Activated CD4-positive, alpha-beta T cell treated with anti-CD3 and anti-CD28 coated beads, Interleukin-2, amount 10 ng/mL, durations not matched to agents 24 days and 14 days (primary cell): ENCODE results near the gene NOS3. TPM values are rescaled to one million over a fixed set of nuclear protein-coding genes. Genes with fewer than 3 reads are reported as not detected.
"Not testable (repeated sequence)": the region's sequence is repeated elsewhere in the genome, so short reads cannot be mapped to it uniquely, and the experiment has no call there.

Experiments
- DNase-seq: peaks from one replicate; pipeline ENCODE4 v3.0.0; 2022
- H3K27ac Mint-ChIP-seq: one replicate; pipeline ENCODE4 v1.8.0; 2022; ENCODE audit warnings: mild to moderate bottlenecking, mixed read lengths
- H3K27me3 Mint-ChIP-seq: one replicate; pipeline ENCODE4 v1.8.0; 2022; ENCODE audit warnings: mixed read lengths
- H3K36me3 Mint-ChIP-seq: one replicate; pipeline ENCODE4 v1.8.0; 2022; ENCODE audit warnings: low read depth, mild to moderate bottlenecking, mixed read lengths
- H3K4me1 Mint-ChIP-seq: one replicate; pipeline ENCODE4 v1.8.0; 2021; ENCODE audit warnings: mixed read lengths
- H3K4me3 Mint-ChIP-seq: one replicate; pipeline ENCODE4 v1.8.0; 2022; ENCODE audit warnings: mild to moderate bottlenecking, moderate library complexity, mixed read lengths
- H3K9me3 Mint-ChIP-seq: one replicate; pipeline ENCODE4 v1.8.0; 2021; ENCODE audit warnings: mixed read lengths
- intact Hi-C: fragments of 100-400 bp; cut with micrococcal nuclease; formaldehyde crosslinking; loops from one replicate; pipeline ENCODE4 v1.15.1; 2023
- total RNA-seq: library from RNA; stranded (reverse); gene quantifications from 2 replicates; pipeline ENCODE4 v1.2.3, GENCODE V29; 2022

Gene NOS3
- total RNA-seq, 1 donor from 2014 or later: 15.7 TPM

DNA sequence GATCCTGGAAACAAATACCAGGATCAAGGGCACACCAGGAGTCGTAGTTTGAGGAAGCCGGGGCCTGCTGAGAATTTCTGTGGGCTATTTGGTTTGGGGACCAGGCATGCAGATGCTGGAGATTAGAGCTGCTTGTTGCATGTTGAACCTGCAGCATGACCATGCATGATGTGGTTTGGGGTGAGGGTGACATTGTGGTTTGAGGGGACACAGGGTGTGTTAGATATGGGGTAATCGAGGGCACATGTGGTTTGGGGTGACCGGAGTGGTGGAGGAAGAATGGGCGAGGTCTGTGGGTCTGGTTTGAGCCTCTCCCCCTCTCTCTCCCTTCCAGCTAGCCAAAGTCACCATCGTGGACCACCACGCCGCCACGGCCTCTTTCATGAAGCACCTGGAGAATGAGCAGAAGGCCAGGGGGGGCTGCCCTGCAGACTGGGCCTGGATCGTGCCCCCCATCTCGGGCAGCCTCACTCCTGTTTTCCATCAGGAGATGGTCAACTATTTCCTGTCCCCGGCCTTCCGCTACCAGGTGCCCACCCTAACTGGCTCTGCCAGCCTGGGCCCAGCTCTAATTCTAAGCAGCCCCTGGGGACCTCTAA, 10.2 kb downstream of the NOS3 start:
- Mint-ChIP-seq H3K27me3 (no peaks in the 10 kb centered on the region), H3K4me1 (peaks cover 4% of the 10 kb centered on the region), H3K9me3 (no peaks in the 10 kb centered on the region), H3K36me3 (no peaks in the 10 kb centered on the region), H3K4me3 (no peak overlapping the region), H3K27ac (no peak overlapping the region)
- no peak for DNase-seq
- intact Hi-C loops: no loop called here

GRCh38 chr7:151001546-151001945, 10.7 kb downstream of the NOS3 start:
- intact Hi-C loops: no loop called here
- H3K27me3 Mint-ChIP-seq: no peaks in the 10 kb centered on the region
- H3K4me3 Mint-ChIP-seq: no peak overlapping the region
- no peak for DNase-seq
- no peaks in the 10 kb centered on the region for H3K9me3 Mint-ChIP-seq
- H3K36me3 Mint-ChIP-seq: no peaks in the 10 kb centered on the region
- H3K27ac Mint-ChIP-seq: no peak overlapping the region
- peaks cover 4% of the 10 kb centered on the region for H3K4me1 Mint-ChIP-seq

GRCh38 chr7:151003572-151003971, 12.8 kb downstream of the NOS3 start:
- H3K4me3 Mint-ChIP-seq: no peak overlapping the region
- peaks cover 15% of the 10 kb centered on the region for H3K4me1 Mint-ChIP-seq
- intact Hi-C loops: no loop called here
- no peaks in the 10 kb centered on the region for H3K9me3 Mint-ChIP-seq
- no peaks in the 10 kb centered on the region for H3K36me3 Mint-ChIP-seq
- no peak for DNase-seq
- H3K27ac Mint-ChIP-seq: no peak overlapping the region
- no peaks in the 10 kb centered on the region for H3K27me3 Mint-ChIP-seq

- Mint-ChIP-seq H3K4me3 (no peak overlapping the region), H3K4me1 (peaks cover 22% of the 10 kb centered on the region), H3K9me3 (no peaks in the 10 kb centered on the region), H3K27ac (no peak overlapping the region), H3K36me3 (no peaks in the 10 kb centered on the region), H3K27me3 (no peaks in the 10 kb centered on the region)
- intact Hi-C loops: no loop called here
- DNase-seq: no peak
Measured at GRCh38 chr7:151005566-151005965, 14.7 kb downstream of the NOS3 start.

GRCh38 chr7:151006590-151007300, 15.9 kb downstream of the NOS3 start:
- Mint-ChIP-seq H3K4me3 (no peak overlapping the region), H3K27ac (no peak overlapping the region), H3K4me1 (peaks cover 31% of the 10 kb centered on the region), H3K27me3 (no peaks in the 10 kb centered on the region), H3K36me3 (no peaks in the 10 kb centered on the region), H3K9me3 (no peaks in the 10 kb centered on the region)
- intact Hi-C loops: no loop called here
- no peak for DNase-seq

GRCh38 chr7:151007469-151007898, 16.7 kb downstream of the NOS3 start:
- DNase-seq: no peak
- Mint-ChIP-seq H3K27ac (peak overlapping the region; percentile 90), H3K36me3 (peaks cover 2% of the 10 kb centered on the region), H3K4me3 (peak overlapping the region; percentile 84), H3K9me3 (no peaks in the 10 kb centered on the region), H3K27me3 (no peaks in the 10 kb centered on the region), H3K4me1 (peaks cover 38% of the 10 kb centered on the region)
- intact Hi-C loops: no loop called here

DNA sequence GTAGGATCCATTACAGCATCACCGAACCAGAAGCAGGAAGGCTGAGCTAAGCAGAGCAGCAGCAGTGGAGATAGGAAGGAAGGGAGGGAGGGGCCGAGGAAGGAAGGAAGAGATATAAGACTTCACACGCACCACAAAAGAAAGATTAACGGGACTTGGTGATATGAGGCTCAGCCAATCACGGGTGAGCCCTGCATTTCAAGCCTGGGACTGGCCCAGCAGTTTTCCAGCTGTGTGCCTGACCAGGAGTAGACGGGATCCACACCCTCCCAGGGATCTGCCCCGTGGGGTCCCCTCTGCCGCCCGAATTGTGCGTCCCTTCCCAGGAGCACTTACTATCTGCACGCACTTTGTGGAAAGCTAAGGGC, 17.3 kb downstream of the NOS3 start:
- H3K9me3 Mint-ChIP-seq: no peaks in the 10 kb centered on the region
- peak; percentile 80 for DNase-seq
- no peaks in the 10 kb centered on the region for H3K27me3 Mint-ChIP-seq
- intact Hi-C loops: loop anchor here (2.0 kb wide), 1 partner anchor 685 kb away; the partner anchor contains the start of genes ACTR3C and LRRC61
- peaks cover 44% of the 10 kb centered on the region for H3K4me1 Mint-ChIP-seq
- H3K4me3 Mint-ChIP-seq: peak overlapping the region; percentile 84
- peak overlapping the region; percentile 90 for H3K27ac Mint-ChIP-seq
- H3K36me3 Mint-ChIP-seq: peaks cover 5% of the 10 kb centered on the region

DNA sequence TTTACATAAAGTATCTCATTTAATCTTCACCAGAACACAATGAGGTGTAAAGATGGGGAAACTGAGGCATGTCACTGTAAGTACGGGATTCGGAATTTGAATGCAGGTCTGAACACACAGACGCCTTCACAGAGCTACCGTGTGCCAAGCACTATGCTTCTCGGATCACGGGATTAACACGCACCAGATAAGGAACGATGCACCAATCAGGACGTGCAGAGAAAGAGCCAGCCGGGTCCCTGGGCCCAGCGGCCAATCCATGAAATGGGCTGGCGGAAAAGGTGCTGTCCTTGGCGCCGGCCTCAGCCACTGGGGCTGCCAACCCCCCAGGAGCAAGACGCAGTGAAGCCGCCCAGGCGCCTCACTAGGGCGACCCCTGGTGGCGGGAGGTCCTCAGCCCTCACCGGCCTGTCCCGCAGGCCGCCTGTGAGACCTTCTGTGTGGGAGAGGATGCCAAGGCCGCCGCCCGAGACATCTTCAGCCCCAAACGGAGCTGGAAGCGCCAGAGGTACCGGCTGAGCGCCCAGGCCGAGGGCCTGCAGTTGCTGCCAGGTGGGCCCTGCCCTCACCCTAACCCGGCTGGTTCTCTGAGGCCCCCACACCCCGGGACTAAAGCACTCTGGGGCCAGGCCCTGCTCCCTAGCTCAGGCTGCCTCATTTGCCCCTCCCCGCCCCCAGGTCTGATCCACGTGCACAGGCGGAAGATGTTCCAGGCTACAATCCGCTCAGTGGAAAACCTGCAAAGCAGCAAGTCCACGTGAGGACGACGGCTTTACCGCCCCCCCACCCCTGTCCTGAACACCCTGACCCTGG, 17.9 kb downstream of the NOS3 start:
- Mint-ChIP-seq H3K27ac (peak overlapping the region; percentile 90), H3K27me3 (no peaks in the 10 kb centered on the region), H3K36me3 (peaks cover 5% of the 10 kb centered on the region), H3K4me1 (peaks cover 46% of the 10 kb centered on the region), H3K9me3 (no peaks in the 10 kb centered on the region), H3K4me3 (peak overlapping the region; percentile 84)
- intact Hi-C loops: loop anchor here (2.0 kb wide), 1 partner anchor 686 kb away; the partner anchor contains the start of genes ACTR3C and LRRC61
- DNase-seq: peak; percentile 92

GRCh38 chr7:151009327-151010036, 18.7 kb downstream of the NOS3 start:
- Mint-ChIP-seq H3K4me1 (peaks cover 51% of the 10 kb centered on the region), H3K4me3 (peak overlapping the region; percentile 84), H3K27me3 (no peaks in the 10 kb centered on the region), H3K27ac (no peak overlapping the region), H3K36me3 (peaks cover 7% of the 10 kb centered on the region), H3K9me3 (no peaks in the 10 kb centered on the region)
- intact Hi-C loops: loop anchor here (2.0 to 5.0 kb wide), 5 partner anchors 13 to 687 kb away; partner anchors contain the start of genes ACTR3C, FASTK, KCNH2 and LRRC61
- DNase-seq: no peak

DNA sequence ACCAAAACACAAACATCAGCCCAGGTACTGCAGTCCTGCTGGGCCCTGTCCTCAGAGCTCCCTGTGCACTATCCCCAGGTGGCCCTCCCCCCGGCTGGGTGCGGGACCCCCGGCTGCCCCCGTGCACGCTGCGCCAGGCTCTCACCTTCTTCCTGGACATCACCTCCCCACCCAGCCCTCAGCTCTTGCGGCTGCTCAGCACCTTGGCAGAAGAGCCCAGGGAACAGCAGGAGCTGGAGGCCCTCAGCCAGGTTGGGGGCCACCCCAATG, 19.2 kb downstream of the NOS3 start:
- Mint-ChIP-seq H3K4me3 (peak overlapping the region; percentile 81), H3K9me3 (no peaks in the 10 kb centered on the region), H3K27ac (peak overlapping the region; percentile 90), H3K27me3 (no peaks in the 10 kb centered on the region), H3K36me3 (peaks cover 8% of the 10 kb centered on the region), H3K4me1 (peaks cover 56% of the 10 kb centered on the region)
- DNase-seq: no peak
- intact Hi-C loops: loop anchor here (2.0 to 5.0 kb wide), 4 partner anchors 13 to 72 kb away; partner anchors contain the start of genes FASTK, KCNH2, SLC4A2 and TMUB1

- intact Hi-C loops: loop anchor here (2.0 to 5.0 kb wide), 4 partner anchors 14 to 72 kb away; partner anchors contain the start of genes FASTK, KCNH2, SLC4A2 and TMUB1
- peaks cover 12% of the 10 kb centered on the region for H3K36me3 Mint-ChIP-seq
- peaks cover 62% of the 10 kb centered on the region for H3K4me1 Mint-ChIP-seq
- H3K27ac Mint-ChIP-seq: peak overlapping the region; percentile 90
- H3K4me3 Mint-ChIP-seq: peak overlapping the region; percentile 81
- DNase-seq: peak; percentile 85
- H3K9me3 Mint-ChIP-seq: no peaks in the 10 kb centered on the region
- H3K27me3 Mint-ChIP-seq: no peaks in the 10 kb centered on the region
Measured at GRCh38 chr7:151010307-151011096, 19.7 kb downstream of the NOS3 start.

- no peak for DNase-seq
- no peaks in the 10 kb centered on the region for H3K9me3 Mint-ChIP-seq
Measured at GRCh38 chr7:151011097-151011409, 20.2 kb downstream of the NOS3 start.

GRCh38 chr7:151011616-151012015, 20.8 kb downstream of the NOS3 start:
- H3K27me3 Mint-ChIP-seq, DNase-seq, H3K9me3 Mint-ChIP-seq: not testable (repeated sequence)
- H3K4me3 Mint-ChIP-seq: peak overlapping the region; percentile 67
- intact Hi-C loops: loop anchor here (2.0 to 5.0 kb wide), 4 partner anchors 15 to 71 kb away; partner anchors contain the start of genes FASTK, KCNH2, SLC4A2 and TMUB1
- H3K36me3 Mint-ChIP-seq: peaks cover 12% of the 10 kb centered on the region
- H3K4me1 Mint-ChIP-seq: peaks cover 66% of the 10 kb centered on the region
- H3K27ac Mint-ChIP-seq: peak overlapping the region; percentile 88

More at GRCh38 chr7:151011097-151011409, 20.2 kb downstream of the NOS3 start:
- peaks cover 12% of the 10 kb centered on the region for H3K36me3 Mint-ChIP-seq
- intact Hi-C loops: loop anchor here (2.0 to 5.0 kb wide), 4 partner anchors 14 to 71 kb away; partner anchors contain the start of genes FASTK, KCNH2, SLC4A2 and TMUB1
- peak overlapping the region; percentile 90 for H3K27ac Mint-ChIP-seq
- H3K4me1 Mint-ChIP-seq: peaks cover 64% of the 10 kb centered on the region
- H3K4me3 Mint-ChIP-seq: peak overlapping the region; percentile 81
- H3K27me3 Mint-ChIP-seq: no peaks in the 10 kb centered on the region
